Bone marrow (tissue), 2 donors: ENCODE data around the gene SPINK5.

Experiments
- DNase-seq, 2 donors: peaks; one replicate each; lab custom pipeline; 2025; lab: John Stamatoyannopoulos, UW

SPINK5 gene

GRCh38 chr5:148177207-148177606 is 113.4 kb downstream of the SPINK5 start:
- no peak for DNase-seq

- DNase-seq: peak in 1 of 2 donors; percentile 26
Observed at GRCh38 chr5:148179234-148179824, 115.5 kb downstream of the SPINK5 start.

DNA sequence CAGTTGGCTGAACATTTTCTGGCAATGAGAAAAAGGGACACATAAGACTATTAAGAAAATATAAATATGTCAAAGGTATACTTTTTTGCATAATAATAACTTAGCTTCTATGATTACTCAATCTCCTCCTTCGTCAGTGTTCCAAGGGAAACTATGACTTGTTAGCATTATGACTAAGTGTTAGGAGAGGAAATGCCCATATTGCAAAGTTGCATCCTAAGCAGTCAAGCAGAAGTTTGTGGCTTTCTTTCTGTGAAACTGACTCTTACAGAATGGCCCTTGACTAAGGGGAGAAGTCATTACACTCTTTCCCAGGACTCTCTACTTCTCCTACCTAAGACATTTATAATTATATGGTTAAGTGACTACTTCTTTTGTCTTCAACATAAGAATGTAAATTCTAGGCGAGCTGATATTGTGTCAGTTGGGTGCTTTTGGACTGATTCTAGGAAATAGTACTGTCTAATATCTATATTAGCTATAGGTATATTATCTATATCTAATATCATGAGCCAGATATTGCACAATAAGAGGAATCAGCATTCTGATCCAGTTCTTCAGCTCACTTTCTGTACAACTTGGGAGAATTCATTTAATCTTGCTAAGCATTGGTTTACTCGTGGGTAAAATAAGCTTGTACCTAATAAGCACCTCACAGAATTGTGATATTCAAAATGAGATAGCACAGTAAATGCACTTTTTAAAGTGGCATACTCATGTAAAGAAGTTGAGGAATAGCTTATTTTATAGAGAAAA is 122.6 kb downstream of the SPINK5 start:
- DNase-seq: peak in 1 of 2 donors; percentile 50
